H1 (cell line): Measurements from ENCODE around the gene PTBP1. TPM values are rescaled to one million over a fixed set of nuclear protein-coding genes. Genes with fewer than 3 reads are reported as not detected.

Source experiments
- CTCF ChIA-PET: fragments of 300-600 bp; sonication (Branson Sonifier 250); formaldehyde crosslinking; loops from one replicate; lab custom pipeline; 2021; ENCODE audit not compliant: partially characterized antibody; lab: Charles Lee
- POLR2A ChIA-PET: fragments of 300-600 bp; sonication (Branson Sonifier 250); formaldehyde crosslinking; loops from one replicate; lab custom pipeline; 2021; ENCODE audit warnings: inconsistent platforms; ENCODE audit not compliant: partially characterized antibody; lab: Charles Lee
- DNase-seq, 2 experiments: peaks; one replicate each; pipeline versions ENCODE4 v3.0.0 to v3.0.0-alpha.2; 2010 to 2022; ENCODE audit warnings: low spot score in 2 of 2, low read depth in 1 of 2, mixed read lengths in 1 of 2
- FAIRE-seq: peaks from 2 replicates; lab custom pipeline; 2011; peaks lifted over from hg19 to GRCh38; lab: Jason Lieb, UNC
- H2AFZ ChIP-seq: 2 replicates; pipeline ENCODE4 v1.8.1; 2012; ENCODE audit warnings: low read length, inconsistent platforms
- H2AK5ac ChIP-seq: 2 replicates; pipeline ENCODE4 v1.6.1; 2013; ENCODE audit warnings: low read depth, low read length
- H2BK120ac ChIP-seq: replicated peaks from 2 replicates; pipeline ENCODE3; 2013; ENCODE audit warnings: low read depth, low read length, inconsistent platforms
- H2BK12ac ChIP-seq: 2 replicates; pipeline ENCODE4 v1.6.1; 2013; ENCODE audit warnings: low read depth, low read length
- H2BK15ac ChIP-seq: 2 replicates; pipeline ENCODE4 v1.6.1; 2013; ENCODE audit warnings: low read length
- H2BK20ac ChIP-seq: 2 replicates; pipeline ENCODE4 v1.6.1; 2013; ENCODE audit warnings: low read length
- H2BK5ac ChIP-seq: 2 replicates; pipeline ENCODE4 v1.6.1; 2013; ENCODE audit warnings: low read depth, low read length
- H3K14ac ChIP-seq: 2 replicates; pipeline ENCODE4 v1.6.1; 2013; ENCODE audit warnings: inconsistent platforms; ENCODE audit not compliant: insufficient read length
- H3K18ac ChIP-seq: 2 replicates; pipeline ENCODE4 v1.6.1; 2013; ENCODE audit warnings: low read length; ENCODE audit errors: extremely low read depth
- H3K23ac ChIP-seq: 2 replicates; pipeline ENCODE4 v1.6.1; 2013; ENCODE audit warnings: inconsistent platforms; ENCODE audit not compliant: insufficient read length
- H3K23me2 ChIP-seq: 2 replicates; pipeline ENCODE4 v1.6.1; 2013; ENCODE audit warnings: low read depth, low read length
- H3K27ac ChIP-seq: 2 replicates; pipeline ENCODE4 v1.6.1; 2011; ENCODE audit warnings: low read depth, low read length, inconsistent platforms
- H3K27me3 ChIP-seq, 4 experiments: replicated peaks in 1 of 4; 1 replicate in 1 of 4; 2 replicates in 3 of 4; pipeline versions ENCODE4 v1.6.1 to v1.8.1; 2011 to 2013; ENCODE audit warnings: low read length in 3 of 4, mild to moderate bottlenecking in 3 of 4, inconsistent platforms in 2 of 4, mixed read lengths in 2 of 4, moderate library complexity in 1 of 4; ENCODE audit not compliant: control insufficient read depth in 3 of 4, insufficient read depth in 3 of 4; ENCODE audit errors: extremely low read depth in 1 of 4
- H3K36me3 ChIP-seq, 4 experiments: 2 replicates each; pipeline versions ENCODE4 v1.6.1 to v1.8.1; 2011 to 2013; ENCODE audit warnings: mild to moderate bottlenecking in 4 of 4, low read length in 3 of 4, moderate library complexity in 2 of 4, control low read depth in 1 of 4, inconsistent platforms in 1 of 4; ENCODE audit not compliant: insufficient read depth in 4 of 4, control insufficient read depth in 2 of 4
- H3K4ac ChIP-seq: replicated peaks from 2 replicates; pipeline ENCODE3; 2013; ENCODE audit warnings: low read length, low read depth, mixed read lengths, inconsistent platforms; ENCODE audit not compliant: insufficient read length
- H3K4me1 ChIP-seq, 4 experiments: replicated peaks in 1 of 4; 1 replicate in 1 of 4; 2 replicates in 3 of 4; pipeline versions ENCODE4 v1.6.1 to v1.8.1; 2011 to 2013; ENCODE audit warnings: low read length in 3 of 4, inconsistent platforms in 2 of 4, mixed read lengths in 1 of 4; ENCODE audit not compliant: insufficient read depth in 4 of 4, control insufficient read depth in 3 of 4
- H3K4me2 ChIP-seq, 2 experiments: 2 replicates each; pipeline versions ENCODE4 v1.6.1 to v1.8.1; 2011 to 2013; ENCODE audit warnings: low read depth in 2 of 2, low read length in 2 of 2, control low read depth in 1 of 2, inconsistent platforms in 1 of 2, mild to moderate bottlenecking in 1 of 2; ENCODE audit not compliant: insufficient read depth in 1 of 2
- H3K4me3 ChIP-seq, 4 experiments: fragments of 200-600, 300-600 bp in 1 of 4; sonication (generic), shearing (Covaris generic), sonication (Bioruptor Twin) in 1 of 4; 2 replicates each; pipeline versions ENCODE4 v1.5.1 to v1.8.1; 2011 to 2016; ENCODE audit warnings: low read length in 4 of 4, low read depth in 3 of 4, control low read depth in 2 of 4, inconsistent platforms in 2 of 4, mild to moderate bottlenecking in 2 of 4, mixed read lengths in 1 of 4, moderate library complexity in 1 of 4; ENCODE audit not compliant: insufficient read depth in 2 of 4; ENCODE audit errors: extremely low read depth in 1 of 4
- H3K56ac ChIP-seq: replicated peaks from 2 replicates; pipeline ENCODE3; 2013; ENCODE audit warnings: low read depth, mild to moderate bottlenecking, mixed read lengths, low read length, inconsistent platforms; ENCODE audit not compliant: insufficient read length
- H3K79me1 ChIP-seq: 2 replicates; pipeline ENCODE4 v1.6.1; 2013; ENCODE audit warnings: low read depth, low read length, control low read depth
- H3K79me2 ChIP-seq, 2 experiments: 2 replicates each; pipeline versions ENCODE4 v1.6.1 to v1.8.1; 2012 to 2013; ENCODE audit warnings: low read length in 2 of 2, mild to moderate bottlenecking in 2 of 2, inconsistent platforms in 1 of 2; ENCODE audit not compliant: insufficient read depth in 2 of 2, control insufficient read depth in 1 of 2
- H3K9ac ChIP-seq, 4 experiments: replicated peaks in 1 of 4; 1 replicate in 1 of 4; 2 replicates in 3 of 4; pipeline versions ENCODE4 v1.6.1 to v1.8.1; 2011 to 2013; ENCODE audit warnings: low read depth in 3 of 4, low read length in 3 of 4, control low read depth in 2 of 4, mild to moderate bottlenecking in 2 of 4, moderate library complexity in 2 of 4, inconsistent platforms in 1 of 4; ENCODE audit errors: extremely low read depth in 1 of 4
- H3K9me3 ChIP-seq, 2 experiments: 2 replicates each; pipeline versions ENCODE4 v1.6.1 to v1.8.1; 2012 to 2013; ENCODE audit warnings: mild to moderate bottlenecking in 2 of 2, moderate library complexity in 2 of 2, control low read depth in 1 of 2, inconsistent platforms in 1 of 2, low read depth in 1 of 2, low read length in 1 of 2, mixed read lengths in 1 of 2; ENCODE audit not compliant: insufficient read depth in 2 of 2
- H4K20me1 ChIP-seq, 2 experiments: replicated peaks in 1 of 2; 2 replicates each; pipeline versions ENCODE3 to v1.8.1; 2011 to 2013; ENCODE audit warnings: inconsistent platforms in 2 of 2, low read length in 2 of 2, mild to moderate bottlenecking in 1 of 2; ENCODE audit not compliant: insufficient read depth in 2 of 2, control insufficient read depth in 1 of 2
- H4K5ac ChIP-seq: 2 replicates; pipeline ENCODE4 v1.6.1; 2013; ENCODE audit warnings: low read length, low read depth, mixed read lengths, inconsistent platforms; ENCODE audit not compliant: insufficient read length
- H4K8ac ChIP-seq: 2 replicates; pipeline ENCODE4 v1.8.0; 2013; ENCODE audit warnings: mild to moderate bottlenecking, moderate library complexity, low read length, inconsistent platforms; ENCODE audit not compliant: insufficient read depth; ENCODE audit errors: extremely low read depth
- H4K91ac ChIP-seq: replicated peaks from 2 replicates; pipeline ENCODE3; 2013; ENCODE audit warnings: low read length, mixed read lengths, inconsistent platforms; ENCODE audit not compliant: insufficient read length
- BACH1 ChIP-seq: IDR thresholded peaks from 2 replicates; pipeline ENCODE4 v1.6.1; 2012; ENCODE audit warnings: low read length, improper control_type of control experiment
- CBX5 ChIP-seq: fragments of 300-800, 300-1000 bp; sonication (generic); IDR thresholded peaks from 2 replicates; pipeline ENCODE4 v1.7.1; 2016; ENCODE audit warnings: antibody characterized with exemption, low read length, low read depth
- CHD2 ChIP-seq: IDR thresholded peaks from 2 replicates; pipeline ENCODE4 v1.6.1; 2012; ENCODE audit warnings: low read length, improper control_type of control experiment
- RAD21 ChIP-seq, 2 experiments: IDR thresholded peaks in 1 of 2; conservative IDR thresholded peaks in 1 of 2; 2 replicates each; pipeline ENCODE4 v1.6.1; 2011; ENCODE audit warnings: low read depth in 2 of 2, low read length in 2 of 2, improper control_type of control experiment in 1 of 2, inconsistent platforms in 1 of 2, mild to moderate bottlenecking in 1 of 2, moderate library complexity in 1 of 2
- RFX5 ChIP-seq: IDR thresholded peaks from 2 replicates; pipeline ENCODE4 v1.6.1; 2011; ENCODE audit warnings: low read depth, low read length, improper control_type of control experiment, borderline replicate concordance
- WGBS, 2 experiments: shearing (Covaris generic) in 1 of 2; methylation state at CpG; one replicate each; pipeline versions ENCODE4 v1.1.6 to v1.1.7; 2013 to 2015; ENCODE audit warnings: low lambda C conversion rate in 2 of 2, mixed read lengths in 2 of 2, inconsistent platforms in 1 of 2, low coverage in 1 of 2, missing lambda C conversion rate in 1 of 2; ENCODE audit not compliant: insufficient replicate concordance in 2 of 2, insufficient coverage in 1 of 2, insufficient read length in 1 of 2; ENCODE audit errors: extremely low coverage in 1 of 2, missing lambda C conversion rate in 1 of 2; 5-methylcytosine and 5-hydroxymethylcytosine counted together
- polyA plus RNA-seq, 7 experiments: library from polyadenylated mRNA; depleted of rRNA in 3 of 7; stranded (reverse) in 5 of 7; unstranded in 2 of 7; fragments of >200 nt in 5 of 7; fragments of 200-250 nt in 2 of 7; gene quantifications; 1 replicate in 5 of 7; 2 replicates in 1 of 7; 4 replicates in 1 of 7; pipeline versions ENCODE4 v1.2.1 to v1.2.3, GENCODE V29; 2011 to 2013; ENCODE audit warnings: missing spikeins in 2 of 7, mixed read lengths in 2 of 7
- total RNA-seq: library from RNA; stranded (reverse); fragmentation: NEBNext Ultra II Directional; extraction: Animal tissue kit (Norgen Biotek cat#: 25700); gene quantifications from 2 replicates; pipeline ENCODE4 v1.2.1, GENCODE V29; 2021
- TF ChIP-seq, protein P1 (sequence below), 3 experiments: IDR thresholded peaks; 1 replicate in 2 of 3; 2 replicates in 1 of 3; pipeline versions ENCODE4 v1.5.1 to v1.6.1; 2011; ENCODE audit warnings: low read length in 3 of 3, mild to moderate bottlenecking in 3 of 3, inconsistent platforms in 2 of 3, low read depth in 1 of 3, moderate library complexity in 1 of 3; ENCODE audit not compliant: insufficient read depth in 1 of 3; ENCODE audit errors: control extremely low read depth in 1 of 3
- TF ChIP-seq, protein P2 (sequence below): IDR thresholded peaks from 2 replicates; pipeline ENCODE4 v1.6.1; 2012; ENCODE audit warnings: inconsistent platforms

The PTBP1 gene
- total and polyA plus RNA-seq, 2 of the 8 experiments (the other 6 are each of a cell fraction or from before 2014, with no cell fraction given) = 528 to 888 TPM

DNA sequence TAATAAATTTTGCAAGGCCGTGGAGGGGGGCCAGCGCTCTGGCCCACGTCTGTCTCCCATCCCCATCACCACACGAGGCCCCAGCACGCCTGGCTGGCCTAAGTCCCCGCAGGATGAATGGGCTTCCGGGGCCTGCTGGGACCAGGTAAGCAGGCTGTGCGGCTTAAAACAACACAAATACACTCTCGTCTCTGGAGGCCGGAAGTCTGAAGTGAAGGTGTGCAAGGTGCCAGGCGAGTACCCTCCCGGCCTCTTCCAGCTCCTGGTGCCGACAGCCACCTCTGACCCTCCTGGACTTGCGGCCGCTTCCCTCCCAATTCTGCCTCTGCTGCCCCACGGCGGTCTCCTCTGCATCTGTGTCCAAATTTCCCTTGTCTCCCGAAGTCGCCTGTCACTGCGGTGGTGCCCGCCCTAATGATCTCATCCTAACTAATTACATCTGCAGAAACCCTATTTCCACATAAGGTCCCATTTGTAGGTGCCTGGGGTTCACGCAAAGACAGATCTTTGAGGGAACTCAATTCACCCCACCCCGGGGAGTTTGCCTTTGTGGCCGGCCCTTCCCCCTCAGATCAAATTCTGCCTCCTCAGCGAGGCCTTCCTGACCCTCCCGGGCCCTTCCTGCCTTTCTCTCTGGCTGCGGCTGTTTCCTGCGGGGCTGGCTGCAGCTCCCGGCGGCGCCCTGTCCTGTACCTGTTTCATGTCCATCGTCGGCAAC lies 8.1 kb upstream of the PTBP1 start:
- Histone ChIP-seq H3K56ac (no peak overlapping the region), H3K79me1 (no peaks in the 10 kb centered on the region; the same call in 1 of the 2 replicates), H4K5ac (peak overlapping the region; percentile 45), H2AK5ac (0 out of 2 replicates have a peak overlapping the region, but pooled peaks have one; percentile 32), H3K79me2 (peaks cover 0 to 2% of the 10 kb centered on the region in 2 experiments; a peak in 2 of 4 replicates), H3K36me3 (no peaks in the 10 kb centered on the region), H3K27me3 (no peaks in the 10 kb centered on the region), H3K23me2 (no peaks in the 10 kb centered on the region), H2BK120ac (no peak overlapping the region), H3K4me3 (no peak overlapping the region), H3K4ac (peak overlapping the region; percentile 75), H3K14ac (no peak overlapping the region), H3K23ac (no peak overlapping the region), H4K20me1 (no peaks in the 10 kb centered on the region), H3K4me1 (peaks cover 0 to 36% (median 16%) of the 10 kb centered on the region in 4 experiments; a peak in 6 of 7 replicates), H2BK15ac (no peak overlapping the region), H3K9ac (no peak overlapping the region; a peak in 1 of 7 replicates), H3K4me2 (peak overlapping the region; percentile 23 to 56; a peak in 3 of 4 replicates), H2BK12ac (peak overlapping the region; percentile 97; the same call in 1 of the 2 replicates), H4K8ac (peak overlapping the region; percentile 63), H2AFZ (no peak overlapping the region), H4K91ac (peak overlapping the region; percentile 94), H3K27ac (peak overlapping the region; percentile 42; the same call in 1 of the 2 replicates), H3K9me3 (no peaks in the 10 kb centered on the region), H3K18ac (peak overlapping the region; percentile 25), H2BK5ac (peak overlapping the region; percentile 84), H2BK20ac (no peak overlapping the region)
- 40% methylated on average over 28 of the region's 33 CpGs; no CpG with 5 or more reads in 1 of the 2 experiments for WGBS, 2 experiments
- ChIA-PET POLR2A (interaction anchor here (0.7 to 5.8 kb wide), 11 partner anchors 8 to 195 kb away, joined by 3 to 85 read pairs (median 4); partner anchors contain the start of genes PTBP1 and WDR18), CTCF (interaction anchor here (0.5 to 5.2 kb wide), 6 partner anchors 10 to 47 kb away, joined by 3 to 23 read pairs (median 4); no protein-coding TSS in a partner anchor)
- peak in 1 of 2 experiments; percentile 74 for DNase-seq
- FAIRE-seq = no peak
- TF ChIP-seq CBX5 = no peak
- no peak for TF ChIP-seq CHD2
- TF ChIP-seq, protein P1, sequence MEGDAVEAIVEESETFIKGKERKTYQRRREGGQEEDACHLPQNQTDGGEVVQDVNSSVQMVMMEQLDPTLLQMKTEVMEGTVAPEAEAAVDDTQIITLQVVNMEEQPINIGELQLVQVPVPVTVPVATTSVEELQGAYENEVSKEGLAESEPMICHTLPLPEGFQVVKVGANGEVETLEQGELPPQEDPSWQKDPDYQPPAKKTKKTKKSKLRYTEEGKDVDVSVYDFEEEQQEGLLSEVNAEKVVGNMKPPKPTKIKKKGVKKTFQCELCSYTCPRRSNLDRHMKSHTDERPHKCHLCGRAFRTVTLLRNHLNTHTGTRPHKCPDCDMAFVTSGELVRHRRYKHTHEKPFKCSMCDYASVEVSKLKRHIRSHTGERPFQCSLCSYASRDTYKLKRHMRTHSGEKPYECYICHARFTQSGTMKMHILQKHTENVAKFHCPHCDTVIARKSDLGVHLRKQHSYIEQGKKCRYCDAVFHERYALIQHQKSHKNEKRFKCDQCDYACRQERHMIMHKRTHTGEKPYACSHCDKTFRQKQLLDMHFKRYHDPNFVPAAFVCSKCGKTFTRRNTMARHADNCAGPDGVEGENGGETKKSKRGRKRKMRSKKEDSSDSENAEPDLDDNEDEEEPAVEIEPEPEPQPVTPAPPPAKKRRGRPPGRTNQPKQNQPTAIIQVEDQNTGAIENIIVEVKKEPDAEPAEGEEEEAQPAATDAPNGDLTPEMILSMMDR (IDR thresholded peaks at IDR 0.05; ENCODE audit: control extremely low read depth in 1 of 3, insufficient read depth in 1 of 3, low read depth in 1 of 3, low read length in 3 of 3) = peak in 2 of 3 experiments; percentile 11 to 14; a peak in 2 of 4 replicates
- TF ChIP-seq RAD21 (IDR thresholded peaks at IDR 0.05 in 1 of 2, conservative IDR thresholded peaks at IDR 0.05 in 1 of 2; ENCODE audit: low read depth in 2 of 2, low read length in 2 of 2) = peak in 1 of 2 experiments; percentile 14; a peak in 1 of 4 replicates
- TF ChIP-seq BACH1 = no peak
- TF ChIP-seq, protein P2, sequence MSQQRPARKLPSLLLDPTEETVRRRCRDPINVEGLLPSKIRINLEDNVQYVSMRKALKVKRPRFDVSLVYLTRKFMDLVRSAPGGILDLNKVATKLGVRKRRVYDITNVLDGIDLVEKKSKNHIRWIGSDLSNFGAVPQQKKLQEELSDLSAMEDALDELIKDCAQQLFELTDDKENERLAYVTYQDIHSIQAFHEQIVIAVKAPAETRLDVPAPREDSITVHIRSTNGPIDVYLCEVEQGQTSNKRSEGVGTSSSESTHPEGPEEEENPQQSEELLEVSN = peak; percentile 47; the same call in 1 of the 2 replicates
- no peak for TF ChIP-seq RFX5
